ENCODE measurements around the gene RAD51D. TPM values are rescaled to one million over a fixed set of nuclear protein-coding genes. Genes with fewer than 3 reads are reported as not detected.

RAD51D gene
- total RNA-seq, result 9.9 and 11.6 TPM in 2 replicates

GRCh38 chr17:35119370-35120165 is at the start of gene RAD51D:
TSS of gene RAD51D (minus strand) at chr17:35119860. CDS start at chr17:35119613, 247 bp downstream.

GRCh38 chr17:35147375-35147905 is 27.8 kb upstream of the RAD51D start, which contains the start of gene UNC45B:
TSS of gene UNC45B (plus strand) at chr17:35147817. CDS start at chr17:35148264, 447 bp downstream.

GRCh38 chr17:35141681-35142466 is 22.2 kb upstream of the RAD51D start, which contains the start of gene NLE1:
TSS of gene NLE1 (minus strand) at chr17:35142303. CDS start at chr17:35142275, 28 bp downstream.

GRCh38 chr17:35121315-35121714 is 1.7 kb upstream of the RAD51D start, which contains the start of gene FNDC8:
TSS of gene FNDC8 (plus strand) at chr17:35121615. CDS start at chr17:35121694, 79 bp downstream.

GRCh38 chr17:35063514-35064223 is 56.0 kb downstream of the RAD51D start, which contains the start of gene RFFL:
TSS of gene RFFL (minus strand) at chr17:35063707. CDS start at chr17:35026553, 37,154 bp downstream.

Other genes with a start within 250 kb of the RAD51D start
- gene CCT6B, start 158.4 kb downstream of the RAD51D start, total RNA-seq, result 0.66 and 1.2 TPM in 2 replicates
- gene ZNF830, start 158.3 kb downstream of the RAD51D start, total RNA-seq, result 15.2 and 16.2 TPM in 2 replicates
- 48.4 and 75.0 TPM in 2 replicates for gene LIG3, start 139.3 kb downstream of the RAD51D start, total RNA-seq
- gene RFFL, start 56.2 kb downstream of the RAD51D start, total RNA-seq, result 12.2 and 24.2 TPM in 2 replicates
- gene FNDC8, start 1.8 kb upstream of the RAD51D start, total RNA-seq, result not detected in 2 replicates
- 25.1 and 30.8 TPM in 2 replicates for gene NLE1, start 22.4 kb upstream of the RAD51D start, total RNA-seq
- gene UNC45B, start 28.0 kb upstream of the RAD51D start, total RNA-seq, result not detected in 2 replicates
- gene SLC35G3, start 74.5 kb upstream of the RAD51D start, total RNA-seq, result not detected in 2 replicates
- gene SLFN5, start 123.2 kb upstream of the RAD51D start, total RNA-seq, result 139 and 188 TPM in 2 replicates

All from uterine smooth muscle cell (primary cell).